ENCODE results near the gene PC. TPM values are rescaled to one million over a fixed set of nuclear protein-coding genes. Genes with fewer than 3 reads are reported as not detected.

PC gene
- total RNA-seq, 6 donors from 2014 or later = 5.0 to 49.9 (median 20.9) TPM

DNA sequence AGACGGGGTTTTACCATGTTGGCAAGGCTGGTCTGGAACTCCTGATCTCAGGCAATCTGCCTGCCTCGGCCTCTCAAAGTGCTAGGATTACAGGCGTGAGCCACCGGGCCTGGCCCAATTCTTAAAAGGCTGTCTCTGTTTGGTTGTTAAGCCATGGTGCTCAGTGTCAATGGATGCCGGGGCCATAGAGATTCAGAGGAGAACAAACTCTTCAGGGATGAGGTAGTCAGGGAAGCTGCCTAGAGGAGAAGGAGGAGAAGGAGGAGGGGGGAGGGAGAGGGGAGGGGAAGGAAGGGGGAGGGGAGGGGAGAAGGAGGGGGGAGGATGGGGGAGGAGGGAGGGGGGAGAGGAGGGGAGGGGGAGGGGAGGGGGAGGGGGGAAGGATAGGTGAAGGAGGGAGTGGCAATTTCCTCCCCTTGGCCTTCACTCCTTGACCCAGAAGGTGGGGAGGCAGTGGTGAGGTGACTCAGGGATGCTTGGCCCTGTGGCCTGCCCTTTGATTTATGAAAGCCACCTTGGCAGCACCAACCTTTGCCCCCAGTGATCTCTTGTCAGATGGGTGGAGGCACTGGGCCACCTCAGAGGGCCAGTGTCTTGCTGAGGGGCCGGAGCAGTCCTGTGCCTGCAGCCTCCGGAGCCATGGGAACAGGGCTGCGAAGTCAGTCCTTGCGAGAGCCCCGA, 16.7 kb upstream of the PC start, which contains the start of gene C11orf86:
Gene C11orf86 (plus strand): TSS at position 581 of the 681 bp plus-strand sequence. CDS start 59 bp downstream, at position 640.
- DNase-seq = no peak
- TF ChIP-seq POLR2A (IDR thresholded peaks at IDR 0.05) = no peak
- no peak for TF ChIP-seq POLR2AphosphoS5 (IDR thresholded peaks at IDR 0.05)
- TF ChIP-seq EP300 (IDR thresholded peaks at IDR 0.05) = no peak
- TF ChIP-seq, protein P1, sequence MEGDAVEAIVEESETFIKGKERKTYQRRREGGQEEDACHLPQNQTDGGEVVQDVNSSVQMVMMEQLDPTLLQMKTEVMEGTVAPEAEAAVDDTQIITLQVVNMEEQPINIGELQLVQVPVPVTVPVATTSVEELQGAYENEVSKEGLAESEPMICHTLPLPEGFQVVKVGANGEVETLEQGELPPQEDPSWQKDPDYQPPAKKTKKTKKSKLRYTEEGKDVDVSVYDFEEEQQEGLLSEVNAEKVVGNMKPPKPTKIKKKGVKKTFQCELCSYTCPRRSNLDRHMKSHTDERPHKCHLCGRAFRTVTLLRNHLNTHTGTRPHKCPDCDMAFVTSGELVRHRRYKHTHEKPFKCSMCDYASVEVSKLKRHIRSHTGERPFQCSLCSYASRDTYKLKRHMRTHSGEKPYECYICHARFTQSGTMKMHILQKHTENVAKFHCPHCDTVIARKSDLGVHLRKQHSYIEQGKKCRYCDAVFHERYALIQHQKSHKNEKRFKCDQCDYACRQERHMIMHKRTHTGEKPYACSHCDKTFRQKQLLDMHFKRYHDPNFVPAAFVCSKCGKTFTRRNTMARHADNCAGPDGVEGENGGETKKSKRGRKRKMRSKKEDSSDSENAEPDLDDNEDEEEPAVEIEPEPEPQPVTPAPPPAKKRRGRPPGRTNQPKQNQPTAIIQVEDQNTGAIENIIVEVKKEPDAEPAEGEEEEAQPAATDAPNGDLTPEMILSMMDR (IDR thresholded peaks at IDR 0.05) = no peak
- 71 to 74% methylated on average over 5 of the region's 10 CpGs for WGBS, 2 donors
- Histone ChIP-seq H3K4me1 (peaks cover 3 to 11% (median 7%) of the 10 kb centered on the region in 4 donors), H3K4me3 (no peak within 1 kb of the TSS), H3K9me3 (peaks cover 4 to 11% (median 8%) of the 10 kb centered on the region in 4 donors), H3K27ac (no peak within 1 kb of the TSS), H3K36me3 (no peaks in the 10 kb centered on the region), H3K27me3 (no peaks in the 10 kb centered on the region)
- no peak for ATAC-seq (ENCODE audit: low FRiP score in 2 of 2)

DNA sequence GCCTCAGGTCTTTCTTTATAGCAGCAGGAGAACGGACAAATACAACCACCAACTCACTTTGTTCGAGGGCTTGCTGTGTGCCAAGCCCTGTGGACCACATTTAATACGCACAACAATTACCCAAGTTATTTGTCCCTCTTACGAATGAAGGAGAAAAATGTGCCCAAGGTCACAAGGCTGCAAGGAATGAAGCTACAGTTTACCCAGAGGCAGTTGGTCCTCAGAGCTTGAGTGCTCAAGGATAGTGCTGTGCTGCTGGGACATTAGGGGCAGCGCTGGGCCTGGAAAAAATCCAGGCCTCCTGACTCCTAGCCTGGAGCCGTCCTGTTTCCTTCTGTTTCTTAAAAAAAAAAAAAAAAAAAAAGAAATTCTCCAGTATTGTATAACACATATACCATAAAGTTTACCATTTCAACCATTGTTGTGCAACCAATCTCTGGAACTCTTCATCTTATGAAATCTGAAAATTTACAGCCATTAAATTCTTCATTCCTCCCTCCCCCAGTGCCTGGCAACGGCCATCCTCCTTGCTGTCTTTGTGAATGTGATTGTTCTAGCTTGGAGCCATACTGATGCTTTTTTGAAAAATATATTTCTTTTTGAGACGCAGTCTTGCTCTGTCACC, 15.9 kb upstream of the PC start:
- ATAC-seq (ENCODE audit: low FRiP score in 2 of 2) (no peak), DNase-seq (no peak)
- H3K27me3 ChIP-seq = no peaks in the 10 kb centered on the region
- no peaks in the 10 kb centered on the region for H3K36me3 ChIP-seq
- peaks cover 3 to 11% (median 7%) of the 10 kb centered on the region in 4 donors for H3K4me1 ChIP-seq
- H3K9me3 ChIP-seq = peaks cover 0 to 5% (median 1%) of the 10 kb centered on the region in 4 donors
- no peak overlapping the region for H3K4me3 ChIP-seq
- 82 to 85% methylated on average over 8 of the region's 8 CpGs for WGBS, 2 donors
- no peak overlapping the region for H3K27ac ChIP-seq
- TF ChIP-seq, protein P1 (IDR thresholded peaks at IDR 0.05) = no peak
- TF ChIP-seq EP300 (IDR thresholded peaks at IDR 0.05) (no peak), POLR2AphosphoS5 (IDR thresholded peaks at IDR 0.05) (no peak), POLR2A (IDR thresholded peaks at IDR 0.05) (no peak)

DNA sequence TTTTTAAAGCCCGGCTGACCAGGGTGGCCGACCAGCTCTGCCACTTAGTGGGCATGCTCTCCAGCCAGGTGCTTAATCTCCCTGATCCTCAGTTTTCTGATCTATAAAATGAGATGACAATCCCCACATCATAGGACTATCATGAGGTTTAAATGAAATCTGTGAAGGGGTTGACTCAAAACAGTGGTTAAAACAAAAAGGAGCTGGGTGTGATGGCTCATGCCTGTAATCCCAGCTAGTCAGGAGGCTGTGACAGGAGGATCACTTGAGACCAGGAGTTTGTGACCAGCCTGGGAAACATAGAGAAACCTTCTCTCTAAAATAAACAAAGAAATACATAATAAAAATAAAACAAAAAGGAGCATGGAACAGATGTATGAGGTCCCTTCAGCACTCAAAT, 13.3 kb upstream of the PC start:
- H3K27me3 ChIP-seq = no peaks in the 10 kb centered on the region

DNA sequence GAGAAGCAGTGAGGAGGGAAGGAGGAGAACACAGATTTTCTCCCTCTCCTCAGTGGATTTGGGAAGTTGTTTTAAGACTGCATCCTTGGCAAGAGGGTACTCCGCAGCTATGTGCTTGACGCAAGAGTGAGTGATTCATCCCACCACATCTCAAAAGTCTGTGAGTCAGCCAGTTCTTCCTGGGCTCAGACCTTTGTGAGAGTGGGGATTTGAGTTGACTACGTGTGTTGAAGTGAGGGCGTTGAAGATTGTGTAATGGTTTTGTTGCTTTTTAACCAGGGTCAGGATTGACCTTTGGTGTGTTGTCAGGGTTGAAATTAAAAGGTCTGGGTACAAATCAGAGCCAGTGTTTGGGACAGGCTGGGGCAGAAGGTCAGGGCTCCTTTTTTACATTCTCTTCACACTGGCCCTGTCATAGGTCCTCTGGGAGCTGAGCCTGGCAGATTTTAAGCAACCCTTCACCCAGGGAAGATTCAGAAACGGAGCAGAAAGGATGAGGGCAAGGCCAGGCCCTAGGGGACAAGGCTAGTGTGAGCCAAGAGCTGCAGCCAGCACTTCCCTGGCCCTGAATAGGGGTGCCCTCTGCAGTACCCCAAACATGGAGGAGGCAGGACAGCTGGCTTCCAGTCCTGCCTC, 12.7 kb upstream of the PC start:
- Histone ChIP-seq H3K4me1 (peaks cover 3 to 12% (median 8%) of the 10 kb centered on the region in 4 donors), H3K36me3 (no peaks in the 10 kb centered on the region), H3K27me3 (no peaks in the 10 kb centered on the region), H3K9me3 (no peaks in the 10 kb centered on the region), H3K4me3 (no peak overlapping the region), H3K27ac (peak overlapping the region; percentile 58 to 80 (median 66))
- 44 to 69% methylated on average over 5 of the region's 5 CpGs for WGBS, 2 donors
- ATAC-seq (ENCODE audit: low FRiP score in 2 of 2) (peak; percentile 88 to 96), DNase-seq (peak in 1 of 2 donors; percentile 83)
- TF ChIP-seq POLR2A (IDR thresholded peaks at IDR 0.05) (peak in 1 of 4 donors; percentile 29), POLR2AphosphoS5 (IDR thresholded peaks at IDR 0.05) (peak; percentile 31 to 84), EP300 (IDR thresholded peaks at IDR 0.05) (peak in 1 of 4 donors; percentile 88)
- TF ChIP-seq, protein P1 (IDR thresholded peaks at IDR 0.05) = no peak

More for the DNA sequence above, 13.3 kb upstream of the PC start:
- Histone ChIP-seq H3K4me3 (no peak overlapping the region), H3K27ac (peak overlapping the region; percentile 58 to 80 (median 66)), H3K36me3 (no peaks in the 10 kb centered on the region), H3K4me1 (peaks cover 3 to 12% (median 8%) of the 10 kb centered on the region in 4 donors), H3K9me3 (no peaks in the 10 kb centered on the region)
- WGBS, 2 donors = 83 to 92% methylated on average over 2 of the region's 2 CpGs
- no peak for DNase-seq
- ATAC-seq (ENCODE audit: low FRiP score in 2 of 2) = no peak
- TF ChIP-seq, protein P1 (IDR thresholded peaks at IDR 0.05) = no peak
